GM19193 (cell line): ENCODE data around the gene SORBS1.

Experiments used
- POLR2A ChIP-seq: IDR thresholded peaks from 4 replicates; pipeline ENCODE4 v1.6.1; 2011; ENCODE audit not compliant: insufficient read depth, insufficient read length; ENCODE audit errors: extremely low read depth

The SORBS1 gene

DNA sequence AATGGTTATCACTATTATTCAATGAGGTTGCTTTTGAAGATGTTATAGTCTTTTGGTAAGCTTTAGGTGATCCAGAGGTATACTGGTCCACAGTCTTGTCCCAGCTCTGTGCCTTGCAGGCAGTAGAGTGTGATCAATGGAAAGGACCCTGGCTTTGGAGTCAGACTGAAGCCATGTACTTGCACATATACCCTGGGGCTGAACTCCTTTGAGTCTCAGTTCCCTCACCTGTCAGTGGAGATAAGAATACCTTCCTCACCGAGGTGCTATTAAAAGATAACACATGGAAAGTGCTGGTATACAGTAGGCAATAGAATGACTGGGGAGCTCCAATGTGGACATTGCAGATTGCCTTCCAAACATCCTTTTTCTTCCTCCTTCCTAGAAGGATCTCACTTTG, 254.3 kb downstream of the SORBS1 start:
- TF ChIP-seq POLR2A: no peak

DNA sequence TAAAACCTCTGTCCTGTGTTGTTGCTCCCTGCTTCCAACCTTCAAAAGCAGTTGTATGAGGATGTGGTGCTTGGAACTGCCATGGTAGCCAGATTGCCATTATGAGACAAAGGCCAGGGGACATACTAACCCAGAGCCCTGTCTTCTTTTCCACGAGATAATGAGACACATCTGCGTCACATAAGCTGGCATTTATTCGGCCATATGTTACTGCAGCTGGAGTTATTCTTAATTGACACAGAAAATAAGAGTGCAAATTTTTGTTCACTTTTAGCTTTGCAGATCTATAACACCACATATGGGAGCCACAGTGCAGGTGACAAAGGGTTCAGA, 254.9 kb downstream of the SORBS1 start:
- TF ChIP-seq POLR2A: no peak

DNA sequence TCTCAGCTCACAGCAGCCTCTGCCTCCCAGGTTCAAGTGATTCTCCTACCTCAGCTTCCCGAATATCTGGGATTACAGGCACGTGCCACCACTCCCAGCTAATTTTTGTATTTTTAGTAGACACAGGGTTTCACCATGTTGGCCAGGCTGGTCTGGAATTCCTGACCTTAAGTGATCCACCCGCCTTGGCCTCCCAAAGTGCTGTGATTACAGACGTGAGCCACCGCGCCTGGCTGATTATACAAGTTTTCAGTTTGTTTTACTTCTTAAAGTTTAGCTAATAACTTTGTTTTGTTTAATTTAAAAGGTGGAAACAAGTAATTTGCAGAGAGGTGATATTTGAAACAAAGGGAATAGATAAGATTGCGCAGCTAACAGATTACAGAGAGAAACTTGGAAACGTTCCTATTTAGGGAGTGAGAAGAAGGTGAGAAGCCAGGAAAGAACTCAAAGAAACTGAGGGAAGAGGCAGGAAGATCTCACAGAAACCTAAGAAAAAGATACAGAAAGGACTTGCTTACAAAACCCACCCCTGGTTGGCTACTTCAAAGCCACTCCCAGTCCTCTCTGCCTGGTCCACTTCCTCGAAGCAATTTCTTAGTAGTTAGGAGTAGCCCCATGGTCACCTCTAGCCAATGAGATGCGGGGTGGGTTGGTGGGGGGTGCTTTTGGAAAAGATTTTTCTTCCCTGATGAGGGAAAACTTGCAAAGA, 255.4 kb downstream of the SORBS1 start:
- TF ChIP-seq POLR2A: no peak

DNA sequence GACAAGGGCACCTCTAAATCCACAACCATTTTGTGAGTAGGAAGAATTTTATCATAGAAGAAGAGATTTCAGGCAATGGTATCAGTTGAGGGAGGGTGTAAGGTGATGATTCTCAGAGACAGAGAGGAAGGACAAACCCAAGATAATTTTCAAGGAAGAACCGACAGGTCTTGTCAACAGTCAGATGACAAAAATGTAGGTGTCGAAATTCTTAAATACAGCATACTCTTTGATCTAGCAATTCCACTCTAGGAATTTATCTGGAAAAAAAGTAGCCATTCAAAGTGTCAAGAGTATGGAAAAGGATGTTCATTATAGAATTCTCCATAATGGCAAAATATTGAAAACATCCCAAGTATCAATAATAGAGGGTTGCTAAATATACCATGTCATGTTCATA, 256.2 kb downstream of the SORBS1 start:
- TF ChIP-seq POLR2A: no peak

DNA sequence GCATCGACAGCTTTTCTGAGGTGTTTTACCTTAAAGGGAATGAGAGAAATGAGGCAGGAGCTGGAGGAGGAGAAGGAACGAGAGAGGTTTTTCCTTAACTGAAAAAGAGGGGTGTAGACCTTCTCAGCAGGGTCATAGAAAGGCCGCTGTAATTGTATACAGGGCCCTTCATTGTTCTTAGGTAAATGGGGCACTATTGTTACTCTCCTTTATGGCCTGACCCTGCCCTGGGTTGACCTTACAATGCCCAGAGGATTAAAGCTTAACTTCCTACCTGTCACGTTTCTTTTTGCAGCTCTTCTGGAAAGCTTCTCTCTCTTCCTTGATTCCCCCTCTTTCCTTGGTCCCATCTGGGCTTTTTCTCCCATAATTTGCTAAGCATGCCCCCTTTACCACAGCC, 256.7 kb downstream of the SORBS1 start:
- no peak for TF ChIP-seq POLR2A

DNA sequence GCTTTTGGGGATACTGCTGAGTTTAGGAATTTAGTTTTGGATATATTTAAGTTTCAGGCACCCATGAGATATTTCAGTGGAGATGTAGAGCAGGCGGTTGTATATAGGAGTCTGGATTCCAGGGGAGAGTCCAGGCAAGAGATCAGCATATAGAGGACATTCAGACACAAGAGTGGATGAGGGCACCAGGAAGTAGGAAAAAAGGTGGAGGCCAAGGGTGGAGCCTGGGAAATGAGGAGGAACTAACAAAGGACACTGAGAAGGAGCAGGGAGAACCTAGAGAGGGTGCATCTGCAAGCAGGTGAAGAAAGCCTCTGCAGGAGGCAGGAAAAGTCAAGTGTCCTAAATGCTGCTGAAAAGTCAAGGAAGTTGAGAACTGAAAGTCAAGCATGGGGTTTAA, 257.2 kb downstream of the SORBS1 start:
- TF ChIP-seq POLR2A: no peak

DNA sequence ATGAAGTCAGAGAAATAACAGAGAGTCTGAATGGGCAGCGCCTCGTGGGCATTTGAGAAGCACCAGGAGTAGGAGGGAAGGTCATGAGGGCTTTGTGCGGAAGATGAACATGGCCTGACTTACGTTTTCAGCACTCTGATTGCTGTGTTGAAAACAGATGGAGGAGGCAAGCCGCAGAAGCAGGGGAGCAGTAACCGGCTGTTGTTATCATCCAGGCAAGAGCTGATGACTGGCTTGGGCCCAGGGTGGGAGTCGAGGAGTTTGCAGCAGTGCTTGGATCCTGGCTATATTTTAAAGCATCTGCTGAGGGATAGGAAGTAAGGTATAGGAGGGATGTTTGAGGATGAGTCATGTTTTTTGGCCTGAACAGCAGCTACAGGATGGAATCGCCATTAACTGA, 257.6 kb downstream of the SORBS1 start:
- no peak for TF ChIP-seq POLR2A

DNA sequence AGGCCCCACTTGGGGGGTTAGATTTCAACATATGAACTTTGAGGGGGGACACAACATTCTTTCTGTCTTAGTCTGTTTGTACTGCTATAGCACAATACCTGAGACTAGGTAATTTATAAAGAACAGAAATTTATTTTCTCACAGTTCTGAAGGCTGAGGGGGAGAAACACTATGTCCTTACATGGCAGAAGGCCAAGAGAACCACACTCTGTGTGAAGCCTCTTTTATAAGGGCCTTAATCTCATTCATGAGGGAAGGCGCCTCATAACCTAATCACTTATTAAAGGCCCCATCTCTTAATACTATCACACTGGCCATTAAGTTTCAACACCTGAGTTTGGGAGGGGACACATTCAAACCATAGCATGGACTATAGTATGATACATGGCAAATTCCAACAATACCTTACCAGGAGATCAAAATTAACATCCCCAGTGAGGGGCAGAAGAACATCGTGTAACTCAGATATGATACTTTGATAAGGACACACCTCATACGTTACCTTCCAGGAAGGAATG, 261.1 kb downstream of the SORBS1 start:
- TF ChIP-seq POLR2A: no peak

DNA sequence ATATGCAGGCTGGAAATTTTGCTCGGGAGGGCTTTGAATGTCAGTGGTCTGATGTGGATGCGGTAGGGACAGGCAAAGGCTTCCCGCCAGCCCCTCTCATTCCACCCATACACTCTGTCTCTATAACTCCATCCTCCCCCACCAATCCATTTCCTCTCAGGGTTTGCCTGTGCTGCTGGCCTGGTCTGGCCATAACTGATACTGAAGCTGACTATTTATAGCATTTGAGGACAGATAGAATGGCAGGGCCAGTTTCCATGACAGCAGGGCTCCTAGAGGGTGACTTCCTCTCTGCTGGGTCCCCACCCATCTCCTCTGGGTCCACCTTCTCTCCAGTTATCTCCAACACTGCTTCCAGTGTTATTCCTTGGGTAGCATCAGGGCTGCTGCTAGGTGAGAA, 263.8 kb downstream of the SORBS1 start:
- TF ChIP-seq POLR2A: peak; percentile 25

DNA sequence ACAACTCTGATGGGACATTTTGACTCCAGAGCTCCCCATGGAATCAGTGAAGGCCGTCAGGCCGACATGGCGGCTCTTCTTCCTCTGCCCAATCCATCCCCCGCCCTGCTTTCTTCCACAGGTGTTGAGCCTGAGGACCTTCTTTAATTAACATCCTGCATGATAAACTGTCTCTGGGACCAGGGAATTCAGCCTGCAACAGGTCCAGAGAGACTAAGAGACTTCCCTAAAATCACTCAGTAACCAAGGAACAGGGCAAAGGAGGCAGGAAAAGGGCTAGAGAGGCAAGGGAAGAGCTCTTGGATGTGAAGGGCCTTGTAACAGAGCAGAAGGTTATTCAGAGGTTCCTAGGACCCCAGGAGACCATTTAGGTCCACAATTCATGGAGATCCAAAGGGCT, 264.4 kb downstream of the SORBS1 start:
- no peak for TF ChIP-seq POLR2A

DNA sequence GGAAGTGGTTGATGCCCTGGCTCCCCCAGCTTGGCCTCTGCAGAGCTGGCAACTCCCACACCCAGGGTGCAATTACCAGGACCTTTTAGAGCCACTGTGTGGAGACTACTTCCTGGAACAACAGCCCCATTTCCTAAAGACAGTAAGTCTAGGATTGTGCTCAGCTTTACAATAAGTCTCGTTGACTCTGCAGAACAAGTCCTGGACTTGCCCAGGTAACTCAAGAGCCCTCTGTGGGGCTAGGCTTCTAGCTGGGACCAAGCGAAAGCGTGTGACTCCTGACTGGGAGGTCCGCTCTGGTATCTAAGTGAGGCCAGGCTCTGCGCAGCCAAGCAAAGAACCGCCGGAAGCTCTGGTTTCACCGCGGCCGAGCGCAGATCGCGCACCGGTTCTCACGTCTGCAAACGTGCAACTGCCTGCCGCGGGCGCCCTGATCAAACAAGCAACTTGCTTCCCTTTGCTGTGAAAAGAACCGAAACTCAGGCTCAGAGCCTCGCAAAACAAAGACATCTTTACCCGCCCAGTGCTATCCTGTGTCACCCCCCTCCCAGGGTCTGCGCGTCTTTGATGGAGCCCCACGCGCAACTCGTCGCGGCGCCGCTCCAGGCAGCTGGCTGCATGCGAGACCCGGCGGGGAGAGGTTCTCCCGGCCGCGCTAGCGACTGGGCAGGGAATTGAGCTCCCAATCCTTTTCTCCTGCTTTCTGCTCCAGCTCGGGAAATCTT, 266.0 kb downstream of the SORBS1 start:
- TF ChIP-seq POLR2A: peak; percentile 84

DNA sequence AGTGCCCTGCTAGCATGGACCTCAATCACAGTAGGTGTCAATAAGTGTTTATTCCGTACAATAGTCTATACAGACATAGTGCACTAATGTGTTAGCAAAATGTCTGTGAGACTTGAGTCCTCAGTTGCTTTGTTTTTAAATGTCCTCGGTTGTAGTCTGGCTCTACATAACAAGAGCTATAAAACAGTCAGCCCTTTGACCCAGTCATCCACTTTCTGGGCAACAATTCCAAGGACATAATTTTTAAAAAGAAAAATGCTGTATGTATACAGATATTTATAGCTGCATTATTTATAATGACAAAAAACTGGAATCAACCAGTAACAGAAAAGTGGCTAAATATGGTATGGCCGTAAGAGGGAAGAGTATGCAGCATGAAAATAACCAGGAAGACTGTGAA, 267.5 kb downstream of the SORBS1 start:
- TF ChIP-seq POLR2A: no peak

DNA sequence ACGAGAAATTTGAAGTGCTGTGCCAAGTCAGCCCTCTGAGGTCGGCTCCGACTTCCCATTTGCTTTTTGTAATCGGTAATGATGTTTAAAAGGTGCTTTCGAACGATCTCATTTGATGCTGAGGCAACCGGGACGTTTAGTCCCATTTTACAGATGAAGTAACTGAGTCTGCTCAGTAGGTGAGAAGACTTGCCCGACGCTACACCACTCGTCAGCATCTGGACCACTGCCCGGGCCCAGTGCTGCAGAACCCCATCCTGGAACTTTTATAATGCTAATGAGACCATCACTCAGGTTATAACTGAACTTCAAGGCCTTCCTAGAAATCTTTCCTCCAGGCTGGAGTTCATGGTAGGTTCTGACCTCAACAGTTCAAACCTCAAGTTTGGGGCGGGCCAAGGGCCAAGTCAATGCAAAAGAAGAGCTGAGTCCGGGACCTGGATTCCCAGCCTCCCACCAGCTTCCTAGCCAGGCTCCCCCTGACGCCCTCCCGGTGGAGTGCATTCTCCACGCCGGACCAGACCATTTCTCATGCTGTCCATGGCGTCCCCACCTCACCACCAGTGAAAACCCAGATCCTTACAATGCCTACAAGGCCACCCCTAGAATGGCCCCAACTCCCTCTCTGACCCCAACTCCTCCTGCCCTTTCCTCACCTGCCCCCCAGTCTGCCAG, 269.7 kb downstream of the SORBS1 start:
- TF ChIP-seq POLR2A: no peak

DNA sequence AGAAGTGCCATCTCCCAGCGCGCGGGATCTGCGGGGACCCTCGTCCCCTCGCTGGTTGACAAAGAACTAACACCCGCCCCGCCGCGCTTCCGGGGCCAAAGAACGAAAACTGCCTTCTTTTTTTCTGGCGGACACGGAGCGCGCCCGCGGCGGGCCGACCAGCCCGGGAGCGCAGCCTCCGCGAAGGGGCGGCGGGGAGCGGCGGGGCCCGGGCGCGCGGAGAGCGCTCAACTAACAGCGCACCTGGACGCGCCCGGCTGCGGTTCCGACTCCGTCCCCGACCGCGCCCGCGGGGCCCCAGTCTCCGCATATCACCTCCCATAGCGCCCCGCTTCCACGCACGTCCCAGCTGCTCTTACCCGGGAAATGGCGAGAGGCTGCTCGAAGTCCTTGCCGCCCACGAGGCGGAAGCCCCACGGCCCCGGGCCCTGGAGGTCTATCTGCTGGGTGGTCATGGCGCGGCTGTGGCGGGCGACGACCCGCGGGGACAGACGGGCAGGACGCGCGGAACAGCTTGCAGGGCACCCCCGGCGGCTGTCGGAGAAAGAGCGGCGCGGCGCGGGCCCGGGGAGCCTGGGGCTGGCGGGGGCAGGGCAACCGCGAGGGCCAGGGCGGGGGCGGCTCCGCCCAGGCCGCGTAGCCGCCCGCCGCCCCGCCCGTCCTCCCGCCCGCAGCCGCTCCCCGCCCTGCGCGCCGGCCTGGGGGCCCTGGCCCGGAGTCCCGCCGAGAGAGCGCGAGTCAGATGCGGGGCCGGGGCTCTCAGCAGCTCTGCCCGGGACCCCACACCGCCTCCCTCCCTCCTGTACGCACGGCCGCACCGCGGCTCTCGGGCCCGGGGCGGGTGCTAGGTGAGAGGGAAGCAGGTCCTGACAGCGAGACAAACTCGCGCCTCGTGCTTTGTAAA, 270.5 kb downstream of the SORBS1 start, which contains the start of gene PDLIM1:
PDLIM1 (minus strand) TSS at position 543 of the 904 bp plus-strand sequence; CDS start at position 455, 88 bp downstream.
- peak; percentile 81 for TF ChIP-seq POLR2A
